Smooth muscle cell of the brain vasculature (primary cell): ENCODE data around the gene POM121L2.

Experiments
- DNase-seq: peaks from one replicate; pipeline ENCODE4 v3.0.0-alpha.2; 2012; ENCODE audit warnings: low read depth, low spot score

The POM121L2 gene

GRCh38 chr6:27260369-27260768 is 51.7 kb downstream of the POM121L2 start:
- no peak for DNase-seq
